Measurements from ENCODE around the gene UBE2I.

DNA sequence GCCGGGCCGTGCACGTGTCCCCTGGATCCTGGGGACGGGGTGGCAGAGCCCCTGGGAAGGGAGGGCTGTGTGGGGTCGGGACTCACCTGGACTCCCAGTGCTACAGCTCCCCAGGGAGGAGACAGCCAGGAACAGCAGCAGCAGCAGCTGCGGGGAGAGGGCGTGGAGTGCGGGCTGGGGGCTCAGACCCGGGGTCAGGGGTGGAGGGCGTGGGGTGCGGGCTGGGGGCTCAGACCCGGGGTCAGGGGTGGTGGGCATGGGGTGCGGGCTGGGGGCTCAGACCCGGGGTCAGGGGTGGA lies 32.9 kb upstream of the UBE2I start:
- TF ChIP-seq CTCF (conservative IDR thresholded peaks at IDR 0.05; ENCODE audit: low read depth, low read length) (no peak), EZH2 (IDR thresholded peaks at IDR 0.05; ENCODE audit: borderline replicate concordance, low read depth, low read length, poor library complexity, severe bottlenecking) (no peak)

Data from A673 (cell line).